HAP-1 (cell line): ENCODE results near the gene CRABP1.

Source experiments
- DNase-seq, 2 experiments: peaks; one replicate each; pipeline ENCODE4 v3.0.0-alpha.2; 2016 to 2020; ENCODE audit warnings: low spot score in 2 of 2
- H3K27me3 ChIP-seq: fragments of 250-450 bp; sonication (Bioruptor Pico); 2 replicates; pipeline ENCODE4 v1.5.1; 2020; ENCODE audit warnings: low read depth, mild to moderate bottlenecking, moderate library complexity
- H3K36me3 ChIP-seq: fragments of 250-450 bp; sonication (Bioruptor Pico); replicated peaks from 2 replicates; pipeline ENCODE4 v1.5.1; 2020; ENCODE audit warnings: mild to moderate bottlenecking
- H3K4me1 ChIP-seq: fragments of 250-450 bp; sonication (Bioruptor Pico); 2 replicates; pipeline ENCODE4 v1.5.1; 2020; ENCODE audit warnings: mild to moderate bottlenecking
- H3K4me3 ChIP-seq: fragments of 250-450 bp; sonication (Bioruptor Pico); 2 replicates; pipeline ENCODE4 v1.5.1; 2020; ENCODE audit warnings: mild to moderate bottlenecking, moderate library complexity
- H3K9me3 ChIP-seq: fragments of 250-450 bp; sonication (Bioruptor Pico); 2 replicates; pipeline ENCODE4 v1.5.1; 2020; ENCODE audit warnings: mild to moderate bottlenecking, moderate library complexity
- in situ Hi-C: fragments of 300-500 bp; cut with MboI; formaldehyde crosslinking; loops from 3 replicates; pipeline ENCODE4 v1.14.3; 2020; ENCODE audit warnings: low sequenced_read_pairs, inconsistent platforms, mixed read lengths

CRABP1 gene

GRCh38 chr15:78311292-78311691 is 28.9 kb upstream of the CRABP1 start:
- in situ Hi-C loops: loop anchor here (5.0 kb wide), 2 partner anchors 106 to 171 kb away; no protein-coding TSS in a partner anchor
- Histone ChIP-seq H3K36me3 (no peaks in the 10 kb centered on the region), H3K9me3 (no peaks in the 10 kb centered on the region), H3K4me1 (no peaks in the 10 kb centered on the region; the same call in 1 of the 2 replicates), H3K4me3 (no peak overlapping the region), H3K27me3 (no peaks in the 10 kb centered on the region)
- no peak for DNase-seq

- Histone ChIP-seq H3K4me3 (no peak overlapping the region), H3K36me3 (no peaks in the 10 kb centered on the region), H3K9me3 (no peaks in the 10 kb centered on the region), H3K4me1 (no peaks in the 10 kb centered on the region; the same call in 1 of the 2 replicates), H3K27me3 (no peaks in the 10 kb centered on the region)
- in situ Hi-C loops: loop anchor here (5.0 kb wide), 2 partner anchors 105 to 170 kb away; no protein-coding TSS in a partner anchor
- DNase-seq: no peak
These were observed 27.6 kb upstream of the CRABP1 start for GRCh38 chr15:78312536-78312935.

- DNase-seq: no peak
- H3K27me3 ChIP-seq: no peaks in the 10 kb centered on the region
- in situ Hi-C loops: loop anchor here (5.0 kb wide), 2 partner anchors 104 to 169 kb away; no protein-coding TSS in a partner anchor
- H3K4me3 ChIP-seq: no peak overlapping the region
- H3K4me1 ChIP-seq: no peaks in the 10 kb centered on the region; the same call in 1 of the 2 replicates
- no peaks in the 10 kb centered on the region for H3K36me3 ChIP-seq
- H3K9me3 ChIP-seq: no peaks in the 10 kb centered on the region
These were observed 27.2 kb upstream of the CRABP1 start for GRCh38 chr15:78312957-78313356.

- Histone ChIP-seq H3K4me3 (no peak overlapping the region), H3K4me1 (no peaks in the 10 kb centered on the region; the same call in 1 of the 2 replicates), H3K36me3 (no peaks in the 10 kb centered on the region), H3K27me3 (no peaks in the 10 kb centered on the region), H3K9me3 (no peaks in the 10 kb centered on the region)
- in situ Hi-C loops: loop anchor here (5.0 kb wide), 2 partner anchors 104 to 169 kb away; no protein-coding TSS in a partner anchor
- DNase-seq: no peak
These were observed 26.8 kb upstream of the CRABP1 start for GRCh38 chr15:78313383-78313782.

GRCh38 chr15:78314181-78314581 is 26.0 kb upstream of the CRABP1 start:
- Histone ChIP-seq H3K4me1 (no peaks in the 10 kb centered on the region), H3K4me3 (no peak overlapping the region), H3K36me3 (no peaks in the 10 kb centered on the region), H3K9me3 (no peaks in the 10 kb centered on the region), H3K27me3 (no peaks in the 10 kb centered on the region)
- no peak for DNase-seq
- in situ Hi-C loops: loop anchor here (5.0 kb wide), 2 partner anchors 103 to 168 kb away; no protein-coding TSS in a partner anchor

GRCh38 chr15:78315686-78316282 is 24.4 kb upstream of the CRABP1 start:
- no peaks in the 10 kb centered on the region for H3K9me3 ChIP-seq
- H3K4me3 ChIP-seq: no peak overlapping the region
- no peaks in the 10 kb centered on the region for H3K27me3 ChIP-seq
- DNase-seq: peak in 1 of 2 experiments; percentile 50
- in situ Hi-C loops: no loop called here
- H3K4me1 ChIP-seq: no peaks in the 10 kb centered on the region
- H3K36me3 ChIP-seq: no peaks in the 10 kb centered on the region

- Histone ChIP-seq H3K36me3 (no peaks in the 10 kb centered on the region), H3K4me3 (no peak overlapping the region), H3K9me3 (no peaks in the 10 kb centered on the region), H3K27me3 (no peaks in the 10 kb centered on the region), H3K4me1 (no peaks in the 10 kb centered on the region)
- DNase-seq: no peak
- in situ Hi-C loops: no loop called here
These were observed 23.7 kb upstream of the CRABP1 start for GRCh38 chr15:78316283-78317083.

GRCh38 chr15:78317145-78317836 is 22.9 kb upstream of the CRABP1 start:
- Histone ChIP-seq H3K4me3 (no peak overlapping the region), H3K36me3 (no peaks in the 10 kb centered on the region), H3K4me1 (no peaks in the 10 kb centered on the region), H3K9me3 (no peaks in the 10 kb centered on the region), H3K27me3 (no peaks in the 10 kb centered on the region)
- no peak for DNase-seq
- in situ Hi-C loops: no loop called here

GRCh38 chr15:78319588-78319987 is 20.6 kb upstream of the CRABP1 start:
- Histone ChIP-seq H3K27me3 (no peaks in the 10 kb centered on the region), H3K36me3 (no peaks in the 10 kb centered on the region), H3K4me3 (no peak overlapping the region), H3K4me1 (no peaks in the 10 kb centered on the region), H3K9me3 (no peaks in the 10 kb centered on the region)
- DNase-seq: no peak
- in situ Hi-C loops: no loop called here

GRCh38 chr15:78320183-78320582 is 20.0 kb upstream of the CRABP1 start:
- Histone ChIP-seq H3K27me3 (no peaks in the 10 kb centered on the region), H3K4me1 (no peaks in the 10 kb centered on the region), H3K4me3 (no peak overlapping the region), H3K36me3 (no peaks in the 10 kb centered on the region), H3K9me3 (no peaks in the 10 kb centered on the region)
- in situ Hi-C loops: no loop called here
- DNase-seq: no peak

GRCh38 chr15:78321041-78321570 is 19.0 kb upstream of the CRABP1 start:
- Histone ChIP-seq H3K4me3 (no peak overlapping the region), H3K9me3 (no peaks in the 10 kb centered on the region), H3K27me3 (no peaks in the 10 kb centered on the region), H3K36me3 (no peaks in the 10 kb centered on the region), H3K4me1 (no peaks in the 10 kb centered on the region)
- in situ Hi-C loops: no loop called here
- DNase-seq: no peak

- in situ Hi-C loops: no loop called here
- H3K36me3 ChIP-seq: no peaks in the 10 kb centered on the region
- no peaks in the 10 kb centered on the region for H3K4me1 ChIP-seq
- no peaks in the 10 kb centered on the region for H3K9me3 ChIP-seq
- no peak overlapping the region for H3K4me3 ChIP-seq
- no peak for DNase-seq
- H3K27me3 ChIP-seq: no peaks in the 10 kb centered on the region
These were observed 18.4 kb upstream of the CRABP1 start for GRCh38 chr15:78321786-78322185.

- H3K9me3 ChIP-seq: no peaks in the 10 kb centered on the region
- H3K36me3 ChIP-seq: no peaks in the 10 kb centered on the region
- in situ Hi-C loops: no loop called here
- H3K4me1 ChIP-seq: no peaks in the 10 kb centered on the region
- H3K27me3 ChIP-seq: no peaks in the 10 kb centered on the region
- DNase-seq: no peak
- no peak overlapping the region for H3K4me3 ChIP-seq
These were observed 17.9 kb upstream of the CRABP1 start for GRCh38 chr15:78322243-78322642.
